K562 (cell line): Measurements from ENCODE around the gene GIMAP8. TPM values are rescaled to one million over a fixed set of nuclear protein-coding genes. Genes with fewer than 3 reads are reported as not detected.

ENCODE experiments used
- CEBPG ChIP-seq, 3 experiments: fragments of 200-800 bp in 1 of 3; sonication (Bioruptor generic) in 1 of 3; sonication (generic) in 1 of 3; formaldehyde crosslinking in 1 of 3; IDR thresholded peaks in 2 of 3; conservative IDR thresholded peaks in 1 of 3; 2 replicates each; pipeline versions ENCODE4 v1.6.1 to v1.8.0; 2016 to 2022; ENCODE audit warnings: missing compliant biosample characterization in 2 of 3, missing genetic modification characterization in 2 of 3, mild to moderate bottlenecking in 1 of 3, missing genetic modification reagents in 1 of 3
- CXXC5 ChIP-seq: fragments of 250-450 bp; sonication (Bioruptor Pico); IDR thresholded peaks from 2 replicates; pipeline ENCODE4 v1.8.0; 2022; ENCODE audit warnings: inconsistent platforms, mild to moderate bottlenecking, moderate library complexity
- GABPA ChIP-seq: fragments of 200-800 bp; sonication (Bioruptor generic); conservative IDR thresholded peaks from 2 replicates; pipeline ENCODE4 v1.6.1; 2016; ENCODE audit warnings: low read depth, missing genetic modification characterization, missing compliant biosample characterization
- GTF2A2 ChIP-seq: IDR thresholded peaks from 2 replicates; pipeline ENCODE4 v1.6.1; 2016; ENCODE audit warnings: mild to moderate bottlenecking, missing genetic modification characterization, missing compliant biosample characterization
- KAT8 ChIP-seq: fragments of 450-650 bp; IDR thresholded peaks from 2 replicates; pipeline ENCODE4 v1.6.1; 2016; ENCODE audit warnings: low read depth, mild to moderate bottlenecking
- MAFG ChIP-seq: fragments of 450-650 bp; conservative IDR thresholded peaks from 2 replicates; pipeline ENCODE4 v1.6.1; 2016; ENCODE audit warnings: missing genetic modification characterization, missing compliant biosample characterization
- MAZ ChIP-seq, 2 experiments: fragments of 450-650 bp in 1 of 2; sonication (generic) in 1 of 2; formaldehyde crosslinking; IDR thresholded peaks in 1 of 2; conservative IDR thresholded peaks in 1 of 2; 2 replicates each; pipeline versions ENCODE4 v1.4.0 to v1.5.0; 2020; ENCODE audit warnings: mild to moderate bottlenecking in 1 of 2, missing genetic modification reagents in 1 of 2
- NR2C2 ChIP-seq, 2 experiments: fragments of 200-800 bp in 1 of 2; sonication (Bioruptor generic) in 1 of 2; sonication (generic) in 1 of 2; formaldehyde crosslinking in 1 of 2; IDR thresholded peaks; 2 replicates each; pipeline versions ENCODE4 v1.6.1 to v1.8.0; 2016 to 2022; ENCODE audit warnings: mild to moderate bottlenecking in 1 of 2, missing compliant biosample characterization in 1 of 2, missing genetic modification characterization in 1 of 2, missing genetic modification reagents in 1 of 2
- PHF21A ChIP-seq: fragments of 450-650 bp; IDR thresholded peaks from 2 replicates; pipeline ENCODE4 v1.6.1; 2017; ENCODE audit warnings: low read depth, borderline replicate concordance
- RBM25 ChIP-seq: fragments of 200-400 bp; formaldehyde crosslinking; IDR thresholded peaks from 2 replicates; pipeline ENCODE4 v1.6.1; 2018; ENCODE audit warnings: low read length, low read depth, moderate library complexity; ENCODE audit not compliant: severe bottlenecking
- RNF2 ChIP-seq: sonication (generic); IDR thresholded peaks from 2 replicates; pipeline ENCODE4 v1.6.1; 2016
- SMAD4 ChIP-seq: fragments of 250-450 bp; sonication (Bioruptor Pico); conservative IDR thresholded peaks from 2 replicates; pipeline ENCODE4 v1.8.0; 2021; ENCODE audit warnings: inconsistent platforms, mild to moderate bottlenecking, moderate library complexity
- TAF7 ChIP-seq: fragments of 450-650 bp; IDR thresholded peaks from 2 replicates; pipeline ENCODE4 v1.6.1; 2016; ENCODE audit warnings: missing genetic modification characterization, missing compliant biosample characterization
- TBP ChIP-seq: optimal IDR thresholded peaks from 2 replicates; pipeline ENCODE3; 2011; ENCODE audit warnings: low read depth, low read length, improper control_type of control experiment
- TEAD2 ChIP-seq: fragments of 450-650 bp; IDR thresholded peaks from 2 replicates; pipeline ENCODE4 v1.6.1; 2016; ENCODE audit warnings: missing genetic modification characterization, control low read depth, missing compliant biosample characterization
- ZEB2 ChIP-seq: fragments of 450-650 bp; IDR thresholded peaks from 2 replicates; pipeline ENCODE4 v1.6.1; 2016
- ZFP36 ChIP-seq: fragments of 150-350 bp; IDR thresholded peaks from 2 replicates; pipeline ENCODE4 v1.6.1; 2018; ENCODE audit warnings: low read length, low read depth; ENCODE audit not compliant: partially characterized antibody
- ZNF764 ChIP-seq: fragments of 250-450 bp; sonication (Bioruptor Pico); IDR thresholded peaks from 2 replicates; pipeline ENCODE4 v1.4.0; 2020; ENCODE audit warnings: low read depth, mild to moderate bottlenecking, moderate library complexity
- ZNF766 ChIP-seq: fragments of 200-800 bp; sonication (Bioruptor generic); conservative IDR thresholded peaks from 2 replicates; pipeline ENCODE4 v1.6.1; 2016; ENCODE audit warnings: missing genetic modification characterization, missing compliant biosample characterization
- polyA plus RNA-seq, 8 experiments: library from polyadenylated mRNA; depleted of rRNA in 4 of 8; stranded (reverse) in 5 of 8; unstranded in 3 of 8; fragments of >200 nt; fragmentation: Nextera tagmentation in 2 of 8; fragmentation: Illumina TruSeq in 1 of 8; extraction: Ambion mirVana in 2 of 8; extraction: Trizol in 1 of 8; gene quantifications; 2 replicates each; pipeline versions ENCODE4 v1.2.1 to v1.2.3, GENCODE V29; 2011 to 2014; ENCODE audit warnings: inconsistent platforms in 1 of 8, missing spikeins in 1 of 8
- total RNA-seq, 7 experiments: library from RNA; depleted of rRNA in 6 of 7; stranded (reverse); fragments of >200 nt in 6 of 7; fragmentation: Illumina TruSeq in 2 of 7; extraction: Trizol in 2 of 7; gene quantifications; 2 replicates each; pipeline versions ENCODE4 v1.2.1 to v1.2.3, GENCODE V29; 2011 to 2021; ENCODE audit warnings: low replicate concordance in 1 of 7
- TF ChIP-seq, protein P1 (sequence below), 2 experiments: fragments of 450-650 bp; IDR thresholded peaks; 2 replicates each; pipeline ENCODE4 v1.6.1; 2018; ENCODE audit warnings: mild to moderate bottlenecking in 2 of 2, low read depth in 1 of 2; ENCODE audit not compliant: partially characterized antibody in 2 of 2
- TF ChIP-seq, protein P2 (sequence below), 2 experiments: fragments of 250-450 bp in 1 of 2; fragments of 450-650 bp in 1 of 2; sonication (Bioruptor Pico) in 1 of 2; IDR thresholded peaks; 2 replicates each; pipeline versions ENCODE4 v1.6.1 to v1.8.0; 2016 to 2021; ENCODE audit warnings: mild to moderate bottlenecking in 2 of 2, moderate library complexity in 2 of 2, missing compliant biosample characterization in 1 of 2, missing genetic modification characterization in 1 of 2

GIMAP8 gene
- total and polyA plus RNA-seq, 9 of the 15 experiments (the other 6 are each of a cell fraction or from before 2014, with no cell fraction given) = not detected

DNA sequence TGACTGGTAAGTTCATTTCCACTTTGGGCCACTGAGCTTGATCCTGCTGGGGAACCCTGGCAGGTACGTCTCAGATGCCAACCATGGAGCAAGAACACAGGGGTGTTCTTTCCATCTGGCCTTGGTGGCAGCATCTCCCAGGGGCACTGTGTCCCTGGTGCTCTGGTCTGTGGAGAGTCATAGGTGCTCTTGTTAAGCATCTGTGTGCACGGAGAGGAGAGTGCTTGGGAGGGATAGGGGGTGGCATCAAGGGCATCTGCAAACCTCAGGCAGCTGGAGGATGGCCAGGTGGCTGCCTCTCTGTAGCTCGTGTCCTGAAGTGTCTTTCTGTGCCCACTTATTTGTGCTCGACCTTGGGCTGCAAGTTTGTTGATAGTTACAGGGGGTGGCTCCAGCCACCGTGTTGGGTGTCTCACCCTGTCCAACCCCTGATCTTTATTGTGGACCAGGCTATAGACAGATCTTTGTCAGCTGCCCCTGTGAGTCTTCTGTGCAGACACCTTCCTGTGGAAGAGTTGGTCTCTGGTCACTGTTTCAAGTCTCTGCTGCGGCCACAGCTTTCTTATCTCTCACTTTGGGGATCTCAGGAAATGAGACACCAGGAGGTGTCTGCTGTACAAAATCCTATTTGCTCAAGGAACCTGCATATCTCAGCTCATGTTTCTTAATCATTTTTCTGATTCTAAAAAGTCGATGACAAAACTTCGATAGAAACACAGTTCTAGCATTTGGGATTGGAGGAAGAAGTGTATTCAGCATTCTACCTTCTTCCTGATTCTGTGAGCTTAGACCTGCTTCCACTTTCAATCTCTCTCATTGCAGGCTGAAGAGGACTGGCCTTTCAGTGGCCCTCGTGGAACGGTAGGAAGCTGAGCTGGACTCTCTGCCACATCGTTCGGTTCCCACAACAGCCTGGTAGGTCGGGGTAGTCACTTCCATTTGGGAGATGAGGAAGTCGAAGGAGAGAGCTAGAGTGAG lies 17.2 kb upstream of the GIMAP8 start (continued):
- TF ChIP-seq TAF7 (tag) (0 out of 2 replicates have a peak, but pooled peaks have one; percentile 17), GABPA (peak; percentile 62), MAZ (CRISPR knock-in tag; conservative IDR thresholded peaks at IDR 0.05 in 1 of 2, IDR thresholded peaks at IDR 0.05 in 1 of 2) (0 out of 4 replicates have a peak, but pooled peaks of 1 of the 2 experiments have one; percentile 19), RBM25 (no peak), KAT8 (no peak), GTF2A2 (tag) (peak; percentile 34; the same call in 1 of the 2 replicates), ZFP36 (peak; percentile 58), TEAD2 (tag) (peak; percentile 39; the same call in 1 of the 2 replicates), RNF2 (peak; percentile 33; the same call in 1 of the 2 replicates), PHF21A (no peak), ZEB2 (no peak), ZNF766 (peak; percentile 5; the same call in 1 of the 2 replicates), CXXC5 (CRISPR knock-in tag) (peak; percentile 13; the same call in 1 of the 2 replicates), SMAD4 (CRISPR knock-in tag) (peak; percentile 59), MAFG (tag) (0 out of 2 replicates have a peak, but pooled peaks have one; percentile 3), NR2C2 (CRISPR knock-in tag; IDR thresholded peaks at IDR 0.05) (no peak), NR2C2 (tag; IDR thresholded peaks at IDR 0.05) (peak; percentile 3; the same call in 1 of the 2 replicates), CEBPG (CRISPR knock-in tag; IDR thresholded peaks at IDR 0.05) (no peak), CEBPG (tag; conservative IDR thresholded peaks at IDR 0.05 in 1 of 2, IDR thresholded peaks at IDR 0.05 in 1 of 2) (0 out of 4 replicates have a peak, but pooled peaks of 1 of the 2 experiments have one; percentile 13), ZNF764 (CRISPR knock-in tag) (no peak), TBP (peak; percentile 18)
- TF ChIP-seq, protein P1, sequence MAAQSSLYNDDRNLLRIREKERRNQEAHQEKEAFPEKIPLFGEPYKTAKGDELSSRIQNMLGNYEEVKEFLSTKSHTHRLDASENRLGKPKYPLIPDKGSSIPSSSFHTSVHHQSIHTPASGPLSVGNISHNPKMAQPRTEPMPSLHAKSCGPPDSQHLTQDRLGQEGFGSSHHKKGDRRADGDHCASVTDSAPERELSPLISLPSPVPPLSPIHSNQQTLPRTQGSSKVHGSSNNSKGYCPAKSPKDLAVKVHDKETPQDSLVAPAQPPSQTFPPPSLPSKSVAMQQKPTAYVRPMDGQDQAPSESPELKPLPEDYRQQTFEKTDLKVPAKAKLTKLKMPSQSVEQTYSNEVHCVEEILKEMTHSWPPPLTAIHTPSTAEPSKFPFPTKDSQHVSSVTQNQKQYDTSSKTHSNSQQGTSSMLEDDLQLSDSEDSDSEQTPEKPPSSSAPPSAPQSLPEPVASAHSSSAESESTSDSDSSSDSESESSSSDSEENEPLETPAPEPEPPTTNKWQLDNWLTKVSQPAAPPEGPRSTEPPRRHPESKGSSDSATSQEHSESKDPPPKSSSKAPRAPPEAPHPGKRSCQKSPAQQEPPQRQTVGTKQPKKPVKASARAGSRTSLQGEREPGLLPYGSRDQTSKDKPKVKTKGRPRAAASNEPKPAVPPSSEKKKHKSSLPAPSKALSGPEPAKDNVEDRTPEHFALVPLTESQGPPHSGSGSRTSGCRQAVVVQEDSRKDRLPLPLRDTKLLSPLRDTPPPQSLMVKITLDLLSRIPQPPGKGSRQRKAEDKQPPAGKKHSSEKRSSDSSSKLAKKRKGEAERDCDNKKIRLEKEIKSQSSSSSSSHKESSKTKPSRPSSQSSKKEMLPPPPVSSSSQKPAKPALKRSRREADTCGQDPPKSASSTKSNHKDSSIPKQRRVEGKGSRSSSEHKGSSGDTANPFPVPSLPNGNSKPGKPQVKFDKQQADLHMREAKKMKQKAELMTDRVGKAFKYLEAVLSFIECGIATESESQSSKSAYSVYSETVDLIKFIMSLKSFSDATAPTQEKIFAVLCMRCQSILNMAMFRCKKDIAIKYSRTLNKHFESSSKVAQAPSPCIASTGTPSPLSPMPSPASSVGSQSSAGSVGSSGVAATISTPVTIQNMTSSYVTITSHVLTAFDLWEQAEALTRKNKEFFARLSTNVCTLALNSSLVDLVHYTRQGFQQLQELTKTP (IDR thresholded peaks at IDR 0.05; ENCODE audit: low read depth in 1 of 2, partially characterized antibody in 2 of 2) = peak; percentile 46 to 65
- TF ChIP-seq, protein P2, sequence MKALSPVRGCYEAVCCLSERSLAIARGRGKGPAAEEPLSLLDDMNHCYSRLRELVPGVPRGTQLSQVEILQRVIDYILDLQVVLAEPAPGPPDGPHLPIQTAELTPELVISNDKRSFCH (CRISPR knock-in tag; IDR thresholded peaks at IDR 0.05) = no peak
- TF ChIP-seq, protein P2 (tag; IDR thresholded peaks at IDR 0.05) = peak; percentile 53; the same call in 1 of the 2 replicates
